ENCODE data around the gene GPX2. TPM values are rescaled to one million over a fixed set of nuclear protein-coding genes. Genes with fewer than 3 reads are reported as not detected.

The GPX2 gene
- total RNA-seq, 1 donor from 2014 or later: not detected

DNA sequence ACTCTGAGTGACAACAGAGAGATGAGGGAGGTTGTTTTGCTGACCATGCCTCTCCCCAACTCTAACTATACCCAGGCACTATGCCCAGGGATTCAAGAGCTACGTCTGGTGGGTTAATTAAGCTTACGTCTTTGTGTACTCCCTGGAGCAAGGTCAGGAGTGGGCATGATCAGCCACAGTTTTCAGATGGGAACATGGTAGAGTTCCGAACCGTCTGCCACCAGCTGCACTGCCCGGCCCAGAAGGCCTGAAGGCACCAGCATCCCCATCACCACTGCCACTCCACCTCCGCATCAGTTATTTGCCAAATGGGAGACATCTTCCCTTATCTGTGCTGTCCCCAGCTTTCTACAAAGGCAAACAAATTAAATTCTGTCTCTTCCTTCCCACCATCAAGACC is 11.1 kb upstream of the GPX2 start:
- Mint-ChIP-seq H3K27ac (no peak overlapping the region), H3K9me3 (no peaks in the 10 kb centered on the region), H3K4me3 (no peak overlapping the region), H3K4me1 (peaks cover 2% of the 10 kb centered on the region), H3K36me3 (ENCODE audit: low read depth) (peaks cover 8% of the 10 kb centered on the region), H3K27me3 (no peaks in the 10 kb centered on the region)
- no peak for DNase-seq
- intact Hi-C loops (cut with micrococcal nuclease): no loop called here

DNA sequence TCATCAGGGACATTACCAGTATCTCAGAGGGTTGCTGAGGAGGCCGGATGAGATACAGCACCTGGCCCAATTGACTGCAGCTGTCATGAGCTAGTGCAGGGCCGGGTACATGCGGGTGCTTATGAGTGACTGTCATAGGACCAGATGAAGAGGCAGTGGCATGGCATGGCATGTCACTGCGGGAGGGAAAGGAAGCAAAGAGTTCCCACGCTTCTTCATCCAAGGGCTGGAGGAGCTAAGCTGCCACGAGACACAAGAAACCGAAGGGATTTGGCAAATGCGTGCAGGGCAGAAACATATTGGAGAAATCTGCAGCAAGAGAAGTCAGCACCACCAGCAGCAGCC is 10.7 kb upstream of the GPX2 start:
- H3K4me1 Mint-ChIP-seq: peaks cover 2% of the 10 kb centered on the region
- H3K27me3 Mint-ChIP-seq: no peaks in the 10 kb centered on the region
- H3K36me3 Mint-ChIP-seq (ENCODE audit: low read depth): peaks cover 8% of the 10 kb centered on the region
- H3K27ac Mint-ChIP-seq: no peak overlapping the region
- DNase-seq: no peak
- intact Hi-C loops (cut with micrococcal nuclease): no loop called here
- no peak overlapping the region for H3K4me3 Mint-ChIP-seq
- H3K9me3 Mint-ChIP-seq: no peaks in the 10 kb centered on the region

DNA sequence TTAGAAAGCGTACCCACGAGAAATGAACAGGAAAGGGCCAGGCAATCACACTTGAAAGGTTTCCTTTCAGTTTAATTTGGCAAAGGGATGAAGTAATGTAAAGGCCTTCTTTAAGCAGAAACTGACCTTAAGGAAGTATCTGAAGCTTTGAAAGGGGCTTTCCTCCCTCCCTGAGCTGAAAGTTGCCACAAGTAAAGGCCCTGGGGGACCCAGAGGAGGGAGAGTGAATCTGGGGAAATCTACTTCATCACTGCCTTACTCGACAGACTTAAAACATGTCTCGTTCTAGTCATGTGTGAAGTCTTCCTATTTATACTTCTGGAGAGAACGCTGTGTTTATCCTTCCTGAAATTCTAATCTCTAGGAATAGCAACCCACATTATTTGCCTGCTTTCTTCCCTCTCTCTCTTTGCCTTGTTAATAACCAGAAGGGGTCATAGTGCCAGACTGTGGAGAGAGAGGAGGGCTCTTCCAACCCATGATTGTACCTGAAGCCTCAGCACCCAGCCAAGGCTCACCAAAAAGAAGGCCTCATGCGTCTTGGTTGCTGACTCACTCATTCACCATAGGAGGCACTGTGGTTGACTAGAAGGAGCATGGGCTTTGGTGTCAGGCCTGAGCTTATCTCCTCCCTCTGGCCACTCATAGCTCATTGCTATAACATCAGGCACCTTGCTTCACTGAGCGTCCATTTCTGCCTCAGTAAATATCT is 10.2 kb upstream of the GPX2 start:
- no peak for DNase-seq
- no peak overlapping the region for H3K4me3 Mint-ChIP-seq
- no peak overlapping the region for H3K27ac Mint-ChIP-seq
- peaks cover 8% of the 10 kb centered on the region for H3K36me3 Mint-ChIP-seq (ENCODE audit: low read depth)
- no peaks in the 10 kb centered on the region for H3K9me3 Mint-ChIP-seq
- intact Hi-C loops (cut with micrococcal nuclease): no loop called here
- H3K4me1 Mint-ChIP-seq: peaks cover 2% of the 10 kb centered on the region
- no peaks in the 10 kb centered on the region for H3K27me3 Mint-ChIP-seq

DNA sequence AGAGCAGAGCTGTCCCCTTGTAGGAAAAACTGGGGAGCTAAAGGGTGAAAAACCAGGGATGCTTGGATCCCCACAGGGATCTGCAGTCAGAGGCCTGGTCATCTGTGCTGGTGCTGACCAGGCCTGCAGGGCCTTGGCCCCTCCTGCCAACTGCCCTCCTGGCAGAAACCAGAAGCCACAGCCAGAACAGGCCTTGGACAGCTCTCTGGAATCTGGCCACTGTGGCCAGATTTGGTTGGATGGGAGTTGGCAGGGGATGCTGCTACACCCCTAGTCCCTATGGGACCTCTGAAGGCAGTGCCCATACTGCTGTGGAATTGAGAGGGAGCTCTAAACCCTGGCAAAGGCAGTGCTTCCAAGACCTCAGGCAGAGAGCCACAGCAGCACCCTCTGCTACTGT is 9.2 kb upstream of the GPX2 start:
- Mint-ChIP-seq H3K27me3 (no peaks in the 10 kb centered on the region), H3K36me3 (ENCODE audit: low read depth) (peaks cover 8% of the 10 kb centered on the region), H3K27ac (no peak overlapping the region), H3K4me1 (peaks cover 2% of the 10 kb centered on the region), H3K4me3 (no peak overlapping the region), H3K9me3 (no peaks in the 10 kb centered on the region)
- intact Hi-C loops (cut with micrococcal nuclease): no loop called here
- DNase-seq: no peak

DNA sequence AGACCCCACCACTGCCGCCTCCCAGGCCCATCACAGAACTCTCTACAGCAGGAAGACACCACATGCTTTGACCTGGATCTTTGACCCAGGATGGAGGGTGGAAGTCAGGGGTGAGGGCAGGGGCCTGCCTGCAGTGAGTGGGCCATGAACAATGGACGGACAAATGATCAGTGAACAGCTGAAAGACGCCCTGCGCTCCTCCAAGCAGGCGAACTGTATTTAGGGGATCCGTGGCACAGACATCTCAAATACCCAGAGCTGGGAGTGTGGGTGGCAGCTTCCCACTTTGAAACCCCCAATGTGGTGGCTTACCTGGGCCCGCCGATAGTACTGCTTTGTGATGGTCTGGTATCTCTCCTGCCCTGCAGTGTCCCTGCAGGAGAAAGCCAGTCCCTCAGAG is 8.7 kb upstream of the GPX2 start:
- Mint-ChIP-seq H3K4me3 (no peak overlapping the region), H3K9me3 (no peaks in the 10 kb centered on the region), H3K4me1 (peaks cover 6% of the 10 kb centered on the region), H3K27ac (no peak overlapping the region), H3K27me3 (no peaks in the 10 kb centered on the region), H3K36me3 (ENCODE audit: low read depth) (peaks cover 8% of the 10 kb centered on the region)
- intact Hi-C loops (cut with micrococcal nuclease): no loop called here
- no peak for DNase-seq

DNA sequence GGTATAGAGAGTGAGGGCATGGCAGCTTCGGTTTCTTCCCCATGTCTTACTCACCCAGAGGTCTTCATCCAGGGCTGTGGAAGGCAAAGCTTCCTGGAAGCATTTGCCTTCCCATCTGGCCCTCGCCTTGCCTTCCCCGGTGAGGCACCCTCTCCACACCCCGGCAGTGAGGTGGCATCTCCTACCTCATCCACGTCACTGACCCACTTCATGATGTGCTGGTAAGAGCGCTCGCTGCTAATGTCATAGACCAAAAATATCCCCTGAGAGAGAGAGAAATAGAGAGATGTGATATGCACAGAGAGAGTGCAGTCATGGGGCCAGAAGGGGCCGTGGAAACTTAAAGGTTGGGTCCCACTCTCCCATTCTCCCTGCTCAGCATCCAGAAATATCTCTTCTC is 8.3 kb upstream of the GPX2 start:
- intact Hi-C loops (cut with micrococcal nuclease): no loop called here
- no peak for DNase-seq
- H3K27me3 Mint-ChIP-seq: no peaks in the 10 kb centered on the region
- H3K27ac Mint-ChIP-seq: no peak overlapping the region
- no peak overlapping the region for H3K4me3 Mint-ChIP-seq
- H3K4me1 Mint-ChIP-seq: peaks cover 6% of the 10 kb centered on the region
- peaks cover 8% of the 10 kb centered on the region for H3K36me3 Mint-ChIP-seq (ENCODE audit: low read depth)
- H3K9me3 Mint-ChIP-seq: no peaks in the 10 kb centered on the region

DNA sequence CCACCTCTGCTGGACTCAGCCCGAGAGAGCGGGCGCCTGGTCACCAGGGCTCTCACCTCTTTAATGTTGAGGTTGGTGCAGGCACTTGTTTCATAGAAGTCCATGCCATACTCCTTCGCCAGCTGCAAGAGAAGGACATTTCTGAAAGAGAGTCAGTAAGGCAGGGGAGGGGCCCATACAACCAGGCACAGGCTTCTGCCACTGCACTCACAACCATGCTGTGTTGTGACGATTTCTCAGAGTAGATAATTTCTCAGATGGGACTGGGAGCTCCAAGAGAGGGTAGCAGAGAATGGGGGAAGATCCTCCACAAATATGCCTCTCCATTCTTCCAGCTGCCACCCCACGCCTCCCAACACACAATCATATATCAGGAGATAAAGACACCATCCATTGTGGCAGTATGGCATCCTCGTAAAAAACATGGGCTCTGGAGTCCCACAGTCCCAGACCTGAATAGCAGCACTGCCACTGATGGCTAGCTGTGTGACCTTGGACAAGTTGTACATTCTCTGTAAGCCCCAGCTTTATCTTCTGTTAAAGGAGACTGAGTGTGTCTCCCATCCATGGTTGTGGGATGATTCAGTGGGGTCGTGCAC is 6.2 kb upstream of the GPX2 start:
- intact Hi-C loops (cut with micrococcal nuclease): no loop called here
- Mint-ChIP-seq H3K36me3 (ENCODE audit: low read depth) (peaks cover 17% of the 10 kb centered on the region), H3K27ac (no peak overlapping the region), H3K4me3 (no peak overlapping the region), H3K4me1 (peaks cover 11% of the 10 kb centered on the region), H3K9me3 (no peaks in the 10 kb centered on the region), H3K27me3 (no peaks in the 10 kb centered on the region)
- no peak for DNase-seq

DNA sequence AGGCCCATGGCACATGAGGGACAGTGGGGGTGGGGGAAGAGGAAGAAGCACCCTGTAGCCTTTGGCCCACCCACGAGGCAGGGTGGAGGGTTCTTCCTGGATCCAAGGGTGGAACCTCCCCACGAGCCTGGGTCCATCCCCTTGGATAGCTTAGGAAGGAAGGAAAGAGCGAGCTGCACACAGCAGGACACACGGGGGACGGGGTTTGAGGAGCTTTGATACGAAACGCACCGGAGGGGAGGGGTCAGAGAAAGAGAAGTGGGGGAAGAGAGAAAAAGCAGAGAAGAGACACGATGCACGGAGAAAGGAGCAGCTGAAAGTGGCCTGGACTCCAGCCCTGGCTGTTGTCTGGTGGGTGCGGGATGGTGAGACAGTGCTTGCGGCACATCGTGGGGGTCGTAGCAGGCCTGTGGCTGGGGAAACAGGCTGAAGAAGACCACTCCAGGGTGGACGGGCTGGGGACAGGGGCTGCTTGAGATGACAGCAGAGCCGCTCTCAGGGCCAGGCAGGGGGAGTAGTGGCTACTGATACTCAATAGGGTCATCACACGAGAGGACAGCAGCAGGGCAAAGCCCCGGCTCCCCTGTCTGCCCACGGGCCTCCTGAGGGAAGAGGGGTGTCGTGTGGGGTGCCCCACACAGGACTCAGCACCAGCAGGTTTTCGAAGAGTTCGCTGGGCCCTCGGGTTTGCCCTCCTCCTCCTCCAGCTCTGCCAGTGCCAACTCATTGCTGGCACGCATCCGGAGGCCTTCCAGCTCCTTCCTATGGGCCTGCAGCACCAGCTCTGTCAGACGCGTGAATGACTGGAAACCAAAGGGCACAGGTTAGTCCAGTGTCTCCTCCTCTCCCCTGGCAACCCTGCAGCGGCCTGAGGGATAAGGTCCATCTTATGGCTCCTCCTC is 5.4 kb upstream of the GPX2 start:
- Mint-ChIP-seq H3K4me1 (peaks cover 17% of the 10 kb centered on the region), H3K36me3 (ENCODE audit: low read depth) (peaks cover 21% of the 10 kb centered on the region), H3K27me3 (no peaks in the 10 kb centered on the region), H3K9me3 (no peaks in the 10 kb centered on the region), H3K27ac (no peak overlapping the region), H3K4me3 (no peak overlapping the region)
- DNase-seq: no peak
- intact Hi-C loops (cut with micrococcal nuclease): no loop called here

DNA sequence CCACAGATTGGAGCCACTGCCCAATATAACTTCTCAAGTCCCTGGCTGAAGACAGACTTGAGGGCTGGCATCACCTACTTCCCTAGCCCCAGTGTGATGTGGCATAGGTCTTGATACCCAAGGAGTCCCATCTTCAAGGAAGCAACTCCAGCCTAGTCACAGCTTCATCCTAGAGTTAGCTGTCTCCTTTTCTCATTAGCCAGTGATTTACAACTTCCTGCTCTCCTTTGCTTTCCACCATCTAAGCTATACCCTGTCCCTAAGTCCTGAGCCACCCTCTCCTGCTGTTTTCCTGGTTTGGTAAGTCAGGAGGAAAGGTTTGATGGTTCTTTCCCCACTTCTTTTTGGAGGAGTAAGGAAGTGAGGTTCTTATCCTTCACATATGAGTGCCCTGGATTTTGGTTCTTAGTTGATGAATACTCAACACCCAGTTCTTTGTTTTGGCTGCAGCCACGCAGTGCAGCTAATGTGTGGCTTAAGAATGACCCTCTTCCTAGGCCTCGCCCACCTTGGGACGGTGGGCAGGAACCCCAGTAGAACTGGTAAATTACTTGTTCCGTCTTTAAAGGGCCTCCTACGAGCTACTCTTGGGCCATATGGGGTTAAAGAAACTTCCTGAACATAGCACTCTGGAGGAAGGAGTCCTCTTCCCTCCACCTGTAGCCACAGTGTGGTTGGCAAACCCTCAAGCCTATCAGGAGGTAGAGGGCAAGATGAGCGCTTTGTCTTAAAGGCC is 3.9 kb upstream of the GPX2 start:
- intact Hi-C loops (cut with micrococcal nuclease): no loop called here
- Mint-ChIP-seq H3K9me3 (no peaks in the 10 kb centered on the region), H3K27ac (no peak overlapping the region), H3K36me3 (ENCODE audit: low read depth) (peaks cover 28% of the 10 kb centered on the region), H3K4me3 (no peak overlapping the region), H3K27me3 (no peaks in the 10 kb centered on the region), H3K4me1 (peaks cover 17% of the 10 kb centered on the region)
- DNase-seq: no peak

DNA sequence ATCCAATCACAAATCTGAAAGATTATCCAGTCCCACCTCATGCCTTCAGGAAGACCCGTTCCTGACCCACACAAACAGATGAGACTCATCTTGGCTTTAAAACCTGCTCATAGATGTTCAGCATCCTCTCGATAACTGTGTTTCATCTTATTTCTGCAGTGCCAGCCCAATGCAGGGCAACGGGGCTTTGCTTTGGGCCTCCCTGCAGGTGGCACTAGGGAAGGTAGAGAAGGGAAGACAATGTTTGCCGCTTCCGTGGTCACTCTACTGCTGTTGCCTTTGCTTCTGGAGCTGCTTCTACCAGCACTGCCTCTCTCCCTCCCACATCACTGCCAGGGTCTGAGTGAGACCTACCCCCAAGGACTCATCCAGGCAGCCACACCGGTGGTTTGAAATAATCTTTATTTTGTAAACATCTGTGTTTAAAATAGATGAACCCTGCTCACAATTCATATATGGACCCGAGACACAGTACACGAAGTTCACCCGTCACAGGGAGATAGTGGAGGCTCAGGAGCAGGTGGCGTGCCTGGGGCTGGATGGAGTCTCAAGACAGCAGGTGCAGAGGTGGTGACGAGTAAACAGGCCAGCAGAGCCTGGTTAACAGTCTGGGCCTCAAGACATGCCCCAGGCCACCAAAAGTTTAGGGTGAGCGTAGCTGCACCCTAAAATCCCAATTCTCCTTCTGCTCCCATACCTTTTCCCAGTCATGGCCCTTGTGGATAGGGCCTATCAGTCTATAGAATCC is 3.1 kb upstream of the GPX2 start:
- Mint-ChIP-seq H3K27me3 (no peaks in the 10 kb centered on the region), H3K36me3 (ENCODE audit: low read depth) (peaks cover 33% of the 10 kb centered on the region), H3K4me1 (peaks cover 20% of the 10 kb centered on the region), H3K27ac (no peak overlapping the region), H3K9me3 (no peaks in the 10 kb centered on the region), H3K4me3 (no peak overlapping the region)
- DNase-seq: no peak
- intact Hi-C loops (cut with micrococcal nuclease): no loop called here

DNA sequence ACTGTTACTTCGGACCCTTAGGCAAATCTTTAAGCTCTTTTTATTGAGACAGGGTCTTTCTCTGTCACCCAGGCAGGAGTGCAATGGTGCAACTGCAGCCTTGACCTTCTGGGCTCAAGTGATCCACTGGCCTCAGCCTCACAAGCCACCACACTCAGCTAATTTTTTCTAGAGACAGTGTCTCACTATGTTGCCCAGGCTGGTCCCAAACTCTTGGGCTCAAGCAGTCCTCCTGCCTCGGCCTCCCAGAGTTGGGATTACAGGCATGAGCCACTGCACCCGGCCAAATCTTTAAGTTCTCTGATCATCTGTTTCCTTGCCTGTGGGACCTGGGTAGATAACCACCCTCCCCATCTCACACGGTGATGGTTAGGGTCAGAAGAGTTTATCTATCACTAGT is 2.3 kb upstream of the GPX2 start:
- peaks cover 38% of the 10 kb centered on the region for H3K36me3 Mint-ChIP-seq (ENCODE audit: low read depth)
- no peak for DNase-seq
- peaks cover 24% of the 10 kb centered on the region for H3K4me1 Mint-ChIP-seq
- intact Hi-C loops (cut with micrococcal nuclease): no loop called here
- H3K27ac Mint-ChIP-seq: no peak overlapping the region
- H3K4me3 Mint-ChIP-seq: no peak overlapping the region
- no peaks in the 10 kb centered on the region for H3K27me3 Mint-ChIP-seq
- no peaks in the 10 kb centered on the region for H3K9me3 Mint-ChIP-seq

DNA sequence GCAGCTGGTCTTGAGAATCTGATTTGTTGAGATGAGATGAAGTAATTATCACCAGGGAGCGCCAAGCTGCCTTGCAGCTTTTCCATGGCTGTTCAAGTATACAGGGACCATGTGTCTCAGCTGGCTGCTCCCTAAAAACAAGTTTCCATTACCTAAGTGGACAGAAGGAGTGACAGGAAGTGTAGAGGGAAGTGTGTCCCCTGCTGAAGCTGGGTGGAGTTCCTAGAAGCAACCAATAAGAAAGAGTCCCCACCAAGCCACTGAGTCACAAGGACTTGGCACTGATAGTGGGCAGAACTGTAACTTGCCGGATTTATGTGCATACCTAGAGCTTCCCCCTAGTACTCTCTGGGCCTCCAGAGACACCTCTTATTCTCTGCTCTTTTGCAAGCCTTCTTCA is 1.5 kb upstream of the GPX2 start:
- peak overlapping the region; percentile 35 for H3K27ac Mint-ChIP-seq
- H3K4me1 Mint-ChIP-seq: peaks cover 30% of the 10 kb centered on the region

DNA sequence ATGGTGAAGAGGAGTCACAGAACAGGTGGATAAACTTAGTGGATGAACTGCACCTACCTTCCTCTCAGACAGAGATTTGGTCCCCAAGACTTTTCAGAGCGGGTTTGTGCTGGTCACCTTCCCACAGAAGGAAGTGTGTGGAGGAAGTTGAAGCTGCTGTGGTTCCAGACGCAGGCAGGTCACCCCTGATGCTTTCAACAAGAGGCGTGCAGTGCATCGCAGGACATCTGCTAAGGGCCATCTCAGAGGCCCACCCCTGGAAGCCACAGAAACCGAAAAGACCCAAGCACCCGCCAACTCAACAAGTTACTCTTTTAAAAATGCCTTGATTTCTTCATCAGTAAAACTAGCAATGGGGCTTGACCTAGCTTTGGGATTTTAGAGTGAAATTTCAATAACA is 1.0 kb upstream of the GPX2 start:
- Mint-ChIP-seq H3K27ac (no peak overlapping the region), H3K27me3 (no peaks in the 10 kb centered on the region), H3K9me3 (no peaks in the 10 kb centered on the region), H3K4me3 (no peak overlapping the region), H3K36me3 (ENCODE audit: low read depth) (peaks cover 42% of the 10 kb centered on the region), H3K4me1 (peaks cover 35% of the 10 kb centered on the region)
- DNase-seq: no peak
- intact Hi-C loops (cut with micrococcal nuclease): no loop called here

More for the DNA sequence above, 1.5 kb upstream of the GPX2 start:
- H3K36me3 Mint-ChIP-seq (ENCODE audit: low read depth): peaks cover 40% of the 10 kb centered on the region
- intact Hi-C loops (cut with micrococcal nuclease): no loop called here
- no peaks in the 10 kb centered on the region for H3K9me3 Mint-ChIP-seq
- H3K4me3 Mint-ChIP-seq: no peak overlapping the region
- H3K27me3 Mint-ChIP-seq: no peaks in the 10 kb centered on the region
- DNase-seq: no peak

Measured in activated CD4-positive, alpha-beta T cell treated with anti-CD3 and anti-CD28 coated beads, Interleukin-2, amount 10 ng/mL, durations not matched to agents 24 days and 14 days (primary cell).